ENCODE data around the gene FUT6.
"Not testable (repeated sequence)": the region's sequence is repeated elsewhere in the genome, so short reads cannot be mapped to it uniquely, and the experiment has no call there.

FUT6 gene

GRCh38 chr19:5839065-5840017 lies at the start of gene FUT6:
Gene FUT6, minus strand, starts transcription at chr19:5839702. Its CDS starts 7,135 bp downstream, at chr19:5832567.
- FAIRE-seq (no peak), DNase-seq (ENCODE audit: extremely low spot score, insufficient read length, low read depth) (no peak)

- DNase-seq (ENCODE audit: extremely low spot score, insufficient read length, low read depth); FAIRE-seq: not testable (repeated sequence)
Observed at GRCh38 chr19:5884065-5884811, 44.7 kb upstream of the FUT6 start.

GRCh38 chr19:5883157-5883873 lies 43.8 kb upstream of the FUT6 start:
- DNase-seq (ENCODE audit: extremely low spot score, insufficient read length, low read depth); FAIRE-seq: not testable (repeated sequence)

- DNase-seq (ENCODE audit: extremely low spot score, insufficient read length, low read depth): no peak
- no peak for FAIRE-seq
Observed at GRCh38 chr19:5882421-5882968, 43.0 kb upstream of the FUT6 start.

- FAIRE-seq (no peak), DNase-seq (ENCODE audit: extremely low spot score, insufficient read length, low read depth) (no peak)
Observed at GRCh38 chr19:5881543-5882299, 42.2 kb upstream of the FUT6 start.

GRCh38 chr19:5880604-5881078 lies 41.1 kb upstream of the FUT6 start:
- DNase-seq (ENCODE audit: extremely low spot score, insufficient read length, low read depth): no peak
- no peak for FAIRE-seq

GRCh38 chr19:5880196-5880595 lies 40.7 kb upstream of the FUT6 start:
- FAIRE-seq (no peak), DNase-seq (ENCODE audit: extremely low spot score, insufficient read length, low read depth) (no peak)

- FAIRE-seq (no peak), DNase-seq (ENCODE audit: extremely low spot score, insufficient read length, low read depth) (no peak)
Observed at GRCh38 chr19:5877882-5878281, 38.4 kb upstream of the FUT6 start.

- no peak for DNase-seq (ENCODE audit: extremely low spot score, insufficient read length, low read depth)
Observed at GRCh38 chr19:5877427-5877826, 37.9 kb upstream of the FUT6 start.

GRCh38 chr19:5874496-5874895 lies 35.0 kb upstream of the FUT6 start:
- not testable (repeated sequence) for FAIRE-seq; DNase-seq (ENCODE audit: extremely low spot score, insufficient read length, low read depth)

More at GRCh38 chr19:5877427-5877826, 37.9 kb upstream of the FUT6 start:
- no peak for FAIRE-seq

GRCh38 chr19:5873617-5874199 lies 34.2 kb upstream of the FUT6 start:
- DNase-seq (ENCODE audit: extremely low spot score, insufficient read length, low read depth) (no peak), FAIRE-seq (no peak)

- FAIRE-seq: no peak
- DNase-seq (ENCODE audit: extremely low spot score, insufficient read length, low read depth): no peak
Observed at GRCh38 chr19:5870986-5871394, 31.5 kb upstream of the FUT6 start.

GRCh38 chr19:5867201-5868136 lies 28.0 kb upstream of the FUT6 start:
- no peak for DNase-seq (ENCODE audit: extremely low spot score, insufficient read length, low read depth)
- no peak for FAIRE-seq

GRCh38 chr19:5865772-5866171 lies 26.3 kb upstream of the FUT6 start:
- FAIRE-seq: no peak

GRCh38 chr19:5864725-5865486 lies 25.4 kb upstream of the FUT6 start:
- FAIRE-seq: no peak
- no peak for DNase-seq (ENCODE audit: extremely low spot score, insufficient read length, low read depth)

More at GRCh38 chr19:5865772-5866171, 26.3 kb upstream of the FUT6 start:
- no peak for DNase-seq (ENCODE audit: extremely low spot score, insufficient read length, low read depth)

- no peak for DNase-seq (ENCODE audit: extremely low spot score, insufficient read length, low read depth)
- no peak for FAIRE-seq
Observed at GRCh38 chr19:5864013-5864720, 24.7 kb upstream of the FUT6 start.

Data from GM18507 (cell line).